Upper lobe of right lung (tissue), 1 donor: Measurements from ENCODE around the gene ACTG2. TPM values are rescaled to one million over a fixed set of nuclear protein-coding genes. Genes with fewer than 3 reads are reported as not detected.
A peak's percentile ranks its signal among the peaks of the same experiment; 100 is the strongest.

Experiments
- ATAC-seq: fragments of 200-7000 bp; cut with Tn5 transposase; one replicate; pipeline ENCODE4 v1.9.1; 2020; ENCODE audit warnings: mild to moderate bottlenecking, moderate library complexity
- DNase-seq: peaks from one replicate; pipeline ENCODE4 v3.0.0-alpha.2; 2020
- H3K27ac ChIP-seq: fragments of 200-600 bp; one replicate; pipeline ENCODE4 v1.8.0; 2022
- H3K27me3 ChIP-seq: fragments of 200-600 bp; one replicate; pipeline ENCODE4 v1.8.0; 2022; ENCODE audit warnings: mild to moderate bottlenecking
- H3K36me3 ChIP-seq: fragments of 200-600 bp; one replicate; pipeline ENCODE4 v1.8.0; 2022
- H3K4me1 ChIP-seq: fragments of 200-600 bp; one replicate; pipeline ENCODE4 v1.8.0; 2022
- H3K4me3 ChIP-seq: fragments of 200-600 bp; one replicate; pipeline ENCODE4 v1.8.0; 2022; ENCODE audit warnings: mild to moderate bottlenecking
- H3K9me3 ChIP-seq: fragments of 200-600 bp; one replicate; pipeline ENCODE4 v1.8.0; 2022
- CTCF ChIP-seq: fragments of 200-600 bp; IDR thresholded peaks from one replicate; pipeline ENCODE4 v1.8.0; 2022; ENCODE audit warnings: antibody characterized with exemption
- intact Hi-C: fragments of 100-400 bp; cut with DNase I; formaldehyde crosslinking; loops from one replicate; pipeline ENCODE4 v1.11.0; 2022
- total RNA-seq: library from RNA; stranded (reverse); fragmentation: NEBNext Ultra II Directional; extraction: Animal tissue kit (Norgen Biotek cat#: 25700); gene quantifications from one replicate; pipeline ENCODE4 v1.2.1, GENCODE V29; 2021
- donor health status: DM: no; HTN: yes; CAD: no; lungs with severe emphysema.

Gene ACTG2
- total RNA-seq, 1 donor from 2014 or later, result 37.9 TPM

- intact Hi-C loops, result no loop called here
These were observed 60.0 kb downstream of the ACTG2 start for GRCh38 chr2:73952499-73953446.

GRCh38 chr2:73956218-73956865, 63.5 kb downstream of the ACTG2 start:
- DNase-seq (no peak), ATAC-seq (no peak)
- peaks cover 73% of the 10 kb centered on the region for H3K36me3 ChIP-seq
- H3K27ac ChIP-seq, result peak overlapping the region; percentile 11
- no peaks in the 10 kb centered on the region for H3K27me3 ChIP-seq
- H3K4me1 ChIP-seq, result peaks cover 10% of the 10 kb centered on the region
- H3K4me3 ChIP-seq, result no peak overlapping the region
- TF ChIP-seq CTCF, result no peak
- intact Hi-C loops, result no loop called here
- H3K9me3 ChIP-seq, result no peaks in the 10 kb centered on the region

More at GRCh38 chr2:73952499-73953446, 60.0 kb downstream of the ACTG2 start:
- ATAC-seq (peak; percentile 93), DNase-seq (no peak)
- Histone ChIP-seq H3K36me3 (peaks cover 85% of the 10 kb centered on the region), H3K4me1 (peaks cover 20% of the 10 kb centered on the region), H3K4me3 (no peak overlapping the region), H3K27me3 (no peaks in the 10 kb centered on the region), H3K9me3 (no peaks in the 10 kb centered on the region), H3K27ac (no peak overlapping the region)
- no peak for TF ChIP-seq CTCF

- DNase-seq (no peak), ATAC-seq (no peak)
- no peak overlapping the region for H3K4me3 ChIP-seq
- intact Hi-C loops, result no loop called here
- H3K4me1 ChIP-seq, result no peaks in the 10 kb centered on the region
- no peak for TF ChIP-seq CTCF
- peaks cover 33% of the 10 kb centered on the region for H3K36me3 ChIP-seq
- H3K27me3 ChIP-seq, result no peaks in the 10 kb centered on the region
- H3K9me3 ChIP-seq, result no peaks in the 10 kb centered on the region
- no peak overlapping the region for H3K27ac ChIP-seq
These were observed 68.5 kb downstream of the ACTG2 start for GRCh38 chr2:73961274-73961673.

GRCh38 chr2:73961823-73962615, 69.2 kb downstream of the ACTG2 start:
- ATAC-seq (peak; percentile 43), DNase-seq (no peak)
- no peaks in the 10 kb centered on the region for H3K27me3 ChIP-seq
- no peak for TF ChIP-seq CTCF
- intact Hi-C loops, result no loop called here
- peak overlapping the region; percentile 17 for H3K27ac ChIP-seq
- H3K9me3 ChIP-seq, result no peaks in the 10 kb centered on the region
- no peaks in the 10 kb centered on the region for H3K4me1 ChIP-seq
- H3K4me3 ChIP-seq, result no peak overlapping the region
- H3K36me3 ChIP-seq, result peaks cover 25% of the 10 kb centered on the region

GRCh38 chr2:73962798-73963197, 70.0 kb downstream of the ACTG2 start:
- no peak for TF ChIP-seq CTCF
- H3K36me3 ChIP-seq, result peaks cover 22% of the 10 kb centered on the region
- DNase-seq, result no peak
- no peaks in the 10 kb centered on the region for H3K4me1 ChIP-seq
- intact Hi-C loops, result no loop called here
- H3K4me3 ChIP-seq, result no peak overlapping the region
- H3K9me3 ChIP-seq, result no peaks in the 10 kb centered on the region
- no peaks in the 10 kb centered on the region for H3K27me3 ChIP-seq
- H3K27ac ChIP-seq, result no peak overlapping the region
- no peak for ATAC-seq
